NCI-H748 treated with DMSO at 0.1 percent for 48 hours (cell line): Measurements from ENCODE around the gene SLC17A7.

Source experiments
- DNase-seq: peaks from one replicate; lab custom pipeline; 2025; lab: John Stamatoyannopoulos, UW

The SLC17A7 gene

DNA sequence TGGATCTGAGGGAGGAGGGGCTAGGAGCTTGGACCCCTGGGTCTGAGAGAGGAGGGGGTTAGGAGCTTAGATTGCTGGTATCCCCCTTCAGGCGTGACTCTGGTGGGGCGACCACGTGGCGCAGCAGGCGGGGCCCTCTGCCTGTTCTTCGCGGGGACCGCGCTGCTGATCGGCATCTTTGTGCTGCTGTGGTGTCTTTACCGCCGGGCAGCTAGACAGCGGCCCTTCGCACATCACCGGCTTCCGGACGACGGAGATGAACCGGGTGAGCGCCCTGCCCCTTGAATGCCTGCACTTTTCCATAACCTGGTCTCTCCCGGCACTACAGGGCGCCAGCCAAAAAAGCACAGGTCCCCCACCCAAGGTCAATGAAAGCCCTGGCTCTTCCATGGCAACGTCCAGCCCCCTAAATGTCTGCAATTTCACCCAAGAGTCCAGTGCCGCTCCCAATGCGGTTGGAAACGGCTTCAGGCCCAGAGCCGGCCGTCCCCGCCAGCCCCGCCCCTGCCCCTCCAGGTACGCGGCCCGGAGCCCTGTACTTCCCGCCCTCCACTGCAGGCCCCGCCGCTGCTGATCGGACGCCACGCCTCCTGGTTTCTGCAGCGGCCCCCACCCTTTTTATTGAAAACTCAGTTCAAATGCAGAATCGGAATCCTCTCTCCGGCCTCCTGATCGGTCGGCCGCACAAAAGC is 13.3 kb downstream of the SLC17A7 start:
- DNase-seq: peak; percentile 48

GRCh38 chr19:49427339-49427738 is 14.0 kb downstream of the SLC17A7 start:
- DNase-seq: no peak

DNA sequence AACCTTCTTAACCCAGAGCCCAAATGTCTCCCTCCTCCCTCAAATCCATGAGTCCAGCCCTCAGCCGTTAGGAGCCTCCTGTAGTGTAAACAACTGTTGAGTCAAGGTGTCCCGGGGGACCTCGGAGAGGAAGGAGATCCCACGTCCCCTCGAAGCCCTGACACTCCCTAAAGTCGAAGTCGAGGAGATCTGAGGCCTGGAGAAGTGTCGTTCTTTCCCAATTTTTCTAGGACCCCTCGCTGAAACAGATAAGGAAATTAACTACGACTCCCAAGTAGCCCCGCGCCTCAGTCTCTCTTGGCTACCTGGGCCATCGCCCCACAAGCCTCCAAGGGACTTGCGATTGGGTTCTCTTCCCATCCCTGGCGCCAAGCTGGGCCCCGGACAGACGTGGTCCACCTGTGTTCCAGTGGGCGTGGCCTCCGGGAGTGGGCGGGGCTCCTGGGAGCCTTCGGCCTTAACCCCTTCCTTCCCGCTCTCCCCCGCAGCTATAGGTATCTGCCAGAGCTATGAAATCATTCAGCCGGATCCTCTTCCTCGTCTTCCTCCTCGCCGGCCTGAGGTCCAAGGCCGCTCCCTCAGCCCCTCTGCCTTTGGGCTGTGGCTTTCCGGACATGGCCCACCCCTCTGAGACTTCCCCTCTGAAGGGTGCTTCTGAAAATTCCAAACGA is 15.3 kb downstream of the SLC17A7 start:
- DNase-seq: no peak

DNA sequence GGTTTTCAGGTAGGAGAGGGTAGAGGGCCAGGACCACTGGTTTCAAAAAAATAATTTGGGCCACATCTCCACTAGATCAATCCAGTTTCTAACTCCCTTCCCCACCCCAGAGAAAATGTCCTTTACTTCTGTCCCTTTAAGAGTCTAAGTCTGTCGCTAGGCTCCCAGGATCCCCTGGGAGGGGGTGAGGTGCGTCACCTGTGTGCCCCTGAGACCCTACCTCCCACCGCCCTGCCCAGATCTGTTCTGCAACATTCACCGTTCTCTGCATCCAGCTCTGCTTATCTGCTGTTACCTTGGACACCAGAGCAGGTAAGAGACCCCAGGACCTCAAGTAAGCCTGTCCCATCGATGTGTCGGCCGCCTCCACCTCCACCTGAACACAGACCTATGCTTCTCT is 16.1 kb downstream of the SLC17A7 start, which contains the start of gene GFY:
TSS of gene GFY (plus strand) at position 211 of the 400 bp plus-strand sequence. CDS start 1,043 bp downstream, outside the sequence.
- DNase-seq: no peak

- DNase-seq: no peak
Observed at GRCh38 chr19:49423985-49424303, 17.4 kb downstream of the SLC17A7 start.

GRCh38 chr19:49423071-49423984 is 18.0 kb downstream of the SLC17A7 start, which contains the start of gene PTH2:
Gene PTH2, minus strand, starts transcription at chr19:49423441. Its CDS starts 102 bp downstream, at chr19:49423339.
- no peak for DNase-seq

DNA sequence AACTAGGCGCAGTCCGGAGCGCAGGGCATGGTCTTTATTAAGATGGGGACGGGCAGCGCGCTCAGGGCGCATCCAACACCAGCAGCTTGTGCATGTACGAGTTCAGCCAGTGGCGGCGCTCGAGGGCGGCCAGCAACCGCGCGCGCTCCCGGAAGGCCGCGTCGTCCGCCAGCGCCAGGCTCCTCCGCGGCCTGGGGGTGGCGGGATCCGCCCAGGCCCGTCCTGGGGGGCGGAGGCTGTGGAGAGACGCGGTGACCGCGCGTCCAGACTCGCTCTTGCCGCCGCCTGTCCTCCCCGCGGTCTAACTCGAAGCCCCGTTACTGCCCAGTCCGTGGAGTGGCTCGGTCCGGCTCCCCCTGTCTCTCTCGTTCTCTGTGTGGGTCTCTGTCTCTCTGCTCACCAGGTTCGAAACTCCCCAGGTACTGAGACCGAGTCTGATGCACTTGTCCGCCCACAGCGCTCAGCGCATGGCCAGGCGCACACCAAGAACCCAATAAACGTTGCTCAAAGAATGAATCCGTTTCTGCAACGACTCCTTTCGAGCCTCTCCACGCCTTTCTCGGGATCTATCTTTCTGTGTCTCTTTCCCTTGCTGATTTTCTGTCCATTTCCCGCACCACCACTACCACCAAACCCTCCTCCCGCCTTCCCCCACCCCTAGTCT is 18.8 kb downstream of the SLC17A7 start:
- DNase-seq: peak; percentile 21

DNA sequence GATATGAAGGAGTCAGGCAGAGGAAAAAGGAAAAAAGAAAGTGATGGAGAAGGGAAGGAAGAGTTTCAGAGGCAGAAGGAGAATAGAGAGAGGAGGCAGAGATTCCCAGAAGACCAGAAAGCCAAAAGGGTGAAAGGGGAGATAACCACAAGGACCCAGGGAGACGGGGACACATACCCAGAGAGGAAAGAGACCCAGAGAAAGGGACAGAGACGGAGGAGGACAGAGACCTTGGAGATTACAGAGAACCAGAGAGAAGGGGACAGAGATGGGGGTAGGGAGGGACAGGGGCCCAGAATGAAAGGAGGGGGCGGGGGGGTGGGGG is 19.5 kb downstream of the SLC17A7 start:
- no peak for DNase-seq

GRCh38 chr19:49421039-49421877 is 20.1 kb downstream of the SLC17A7 start:
- DNase-seq: peak; percentile 96

- no peak for DNase-seq
Observed at GRCh38 chr19:49420227-49420626, 21.1 kb downstream of the SLC17A7 start.

GRCh38 chr19:49419173-49419572 is 22.2 kb downstream of the SLC17A7 start:
- DNase-seq: no peak

- no peak for DNase-seq
Observed at GRCh38 chr19:49418511-49418910, 22.8 kb downstream of the SLC17A7 start.

DNA sequence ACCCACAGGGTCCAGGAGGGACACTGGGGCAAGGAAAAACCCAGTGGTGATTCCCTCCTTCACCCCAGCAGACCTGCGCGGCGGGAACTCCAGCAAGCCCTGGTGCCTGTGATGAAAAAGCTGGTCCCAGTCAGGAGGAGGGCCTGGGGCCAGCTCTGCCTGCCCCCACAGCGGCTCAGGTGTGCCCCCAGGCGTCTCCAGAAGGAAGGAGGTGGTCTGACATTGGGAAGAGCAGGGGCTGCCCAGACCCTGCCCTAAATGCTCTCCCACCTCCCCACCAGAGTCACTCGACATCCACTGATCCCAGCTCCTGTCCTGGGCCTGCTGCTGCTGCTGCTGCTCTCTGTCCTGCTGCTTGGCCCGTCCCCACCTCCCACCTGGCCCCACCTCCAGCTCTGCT is 24.2 kb downstream of the SLC17A7 start:
- DNase-seq: no peak

DNA sequence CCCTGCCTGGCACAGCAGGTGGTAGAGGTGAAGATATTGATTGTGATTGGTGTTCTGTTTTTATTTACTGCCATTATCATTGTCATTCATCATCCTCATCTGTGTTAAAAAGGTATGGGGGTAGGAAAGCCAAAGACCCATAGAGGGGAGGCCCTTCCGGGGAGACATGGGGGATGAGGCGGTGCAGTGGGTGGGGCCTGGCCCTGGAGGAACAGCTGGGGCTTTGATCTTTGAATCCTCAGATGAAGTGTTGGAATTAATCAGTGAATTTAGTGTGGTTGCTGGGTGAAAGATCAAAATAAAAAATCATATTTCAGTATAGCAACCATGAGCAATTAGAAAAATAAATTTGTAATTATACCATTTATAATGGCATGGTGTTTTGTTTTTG is 25.5 kb downstream of the SLC17A7 start:
- DNase-seq: no peak

- DNase-seq: no peak
Observed at GRCh38 chr19:49415102-49415809, 26.1 kb downstream of the SLC17A7 start.

- no peak for DNase-seq
Observed at GRCh38 chr19:49414256-49414655, 27.1 kb downstream of the SLC17A7 start.

DNA sequence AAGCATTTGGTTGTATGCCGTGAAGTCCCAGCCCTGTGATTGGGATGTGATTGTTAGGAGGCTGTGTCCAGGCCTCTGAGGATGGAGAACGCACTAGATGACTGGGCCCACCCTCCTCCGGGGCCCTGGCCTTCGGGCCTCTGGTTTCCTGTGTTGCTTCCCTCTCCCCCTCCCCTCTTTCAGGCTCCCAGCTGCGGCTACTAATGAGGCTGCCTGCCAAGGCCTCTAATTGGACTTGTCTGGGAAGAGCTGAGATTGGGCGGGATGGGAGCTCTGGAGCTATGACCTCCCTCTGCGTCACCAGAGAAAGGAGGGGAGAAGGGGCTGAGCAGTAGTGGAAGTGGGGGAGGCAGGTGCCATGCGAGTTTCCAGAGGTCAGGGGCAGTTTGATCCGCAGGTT is 28.0 kb downstream of the SLC17A7 start:
- DNase-seq: no peak

- DNase-seq: no peak
Observed at GRCh38 chr19:49411681-49412326, 29.5 kb downstream of the SLC17A7 start.

DNA sequence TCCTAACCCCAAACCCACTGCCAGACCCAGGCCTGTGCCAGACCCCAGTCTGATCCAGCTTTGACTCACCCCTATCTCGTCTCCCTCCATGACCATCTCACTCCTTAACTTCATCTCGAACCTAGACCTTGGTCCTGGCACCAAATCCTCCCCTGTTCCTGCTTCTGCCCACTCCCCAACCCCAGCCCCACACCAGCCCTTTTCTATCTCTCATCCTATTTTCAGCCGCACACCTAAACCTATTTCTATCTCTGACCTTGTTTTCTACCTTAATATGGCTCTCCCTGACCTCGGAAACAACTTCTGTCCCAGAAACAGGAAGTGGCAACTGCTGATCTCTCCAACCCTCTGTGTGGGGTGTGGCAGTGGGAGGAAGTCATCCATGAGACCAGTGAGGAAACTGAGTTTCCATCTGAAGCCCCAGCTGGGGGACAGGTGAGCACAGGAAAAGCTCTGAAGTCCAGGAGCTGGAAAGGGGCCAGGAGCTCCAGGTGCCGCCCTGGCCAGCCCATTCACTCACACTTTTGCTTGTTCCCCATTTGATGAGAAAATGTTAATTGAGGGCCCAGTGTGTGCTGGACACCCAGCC is 31.8 kb downstream of the SLC17A7 start:
- no peak for DNase-seq
